HEK293 (cell line): ENCODE data around the gene KRT15.

Experiments
- ELK4 ChIP-seq: IDR thresholded peaks from 2 replicates; pipeline ENCODE4 v1.6.1; 2011; ENCODE audit warnings: mild to moderate bottlenecking, low read depth, low read length, borderline replicate concordance
- GLI2 ChIP-seq: fragments of 450-650 bp; formaldehyde crosslinking; IDR thresholded peaks from 2 replicates; pipeline ENCODE4; 2017; ENCODE audit warnings: missing biosample characterization, missing genetic modification characterization, low read depth, borderline replicate concordance
- KLF17 ChIP-seq: fragments of 450-650 bp; formaldehyde crosslinking; IDR thresholded peaks from 2 replicates; pipeline ENCODE4 v1.5.1; 2016; ENCODE audit warnings: missing biosample characterization, missing genetic modification characterization
- KLF7 ChIP-seq: fragments of 450-650 bp; formaldehyde crosslinking; IDR thresholded peaks from 2 replicates; pipeline ENCODE4 v1.5.1; 2016; ENCODE audit warnings: missing biosample characterization, missing genetic modification characterization, borderline replicate concordance
- MYNN ChIP-seq: fragments of 450-650 bp; formaldehyde crosslinking; IDR thresholded peaks from 2 replicates; pipeline ENCODE4 v1.5.1; 2016; ENCODE audit warnings: missing biosample characterization, missing genetic modification characterization, borderline replicate concordance
- PRDM1 ChIP-seq: fragments of 450-650 bp; formaldehyde crosslinking; IDR thresholded peaks from 2 replicates; pipeline ENCODE4; 2016; ENCODE audit warnings: missing biosample characterization, missing genetic modification characterization
- SCRT1 ChIP-seq: fragments of 450-650 bp; formaldehyde crosslinking; IDR thresholded peaks from 2 replicates; pipeline ENCODE4 v1.5.1; 2016; ENCODE audit warnings: missing biosample characterization, missing genetic modification characterization, borderline replicate concordance
- SP7 ChIP-seq: fragments of 450-650 bp; formaldehyde crosslinking; IDR thresholded peaks from 2 replicates; pipeline ENCODE4 v1.5.1; 2016; ENCODE audit warnings: missing biosample characterization, missing genetic modification characterization
- ZBTB26 ChIP-seq: fragments of 450-650 bp; formaldehyde crosslinking; optimal IDR thresholded peaks from 2 replicates; pipeline ENCODE3; 2016; ENCODE audit warnings: missing biosample characterization, mild to moderate bottlenecking, missing genetic modification characterization
- ZBTB7A ChIP-seq: fragments of 450-650 bp; formaldehyde crosslinking; IDR thresholded peaks from 2 replicates; pipeline ENCODE4 v1.5.1; 2016; ENCODE audit warnings: low read depth, missing biosample characterization, missing genetic modification characterization
- ZFP69B ChIP-seq: fragments of 450-650 bp; formaldehyde crosslinking; IDR thresholded peaks from 2 replicates; pipeline ENCODE4 v1.5.1; 2016; ENCODE audit warnings: missing biosample characterization, missing genetic modification characterization
- ZNF16 ChIP-seq: fragments of 450-650 bp; formaldehyde crosslinking; IDR thresholded peaks from 2 replicates; pipeline ENCODE4 v1.5.1; 2016; ENCODE audit warnings: low read depth, missing biosample characterization, missing genetic modification characterization
- ZNF175 ChIP-seq: fragments of 450-650 bp; formaldehyde crosslinking; IDR thresholded peaks from 2 replicates; pipeline ENCODE4 v1.5.1; 2016; ENCODE audit warnings: missing biosample characterization, missing genetic modification characterization
- ZNF211 ChIP-seq: fragments of 450-650 bp; formaldehyde crosslinking; IDR thresholded peaks from 2 replicates; pipeline ENCODE4 v1.5.1; 2016; ENCODE audit warnings: low read depth, missing biosample characterization, missing genetic modification characterization
- ZNF221 ChIP-seq: fragments of 450-650 bp; formaldehyde crosslinking; IDR thresholded peaks from 2 replicates; pipeline ENCODE4 v1.5.1; 2017; ENCODE audit warnings: missing biosample characterization, missing genetic modification characterization, borderline replicate concordance
- ZNF324 ChIP-seq: fragments of 450-650 bp; formaldehyde crosslinking; IDR thresholded peaks from 2 replicates; pipeline ENCODE4 v1.5.1; 2016; ENCODE audit warnings: missing biosample characterization, missing genetic modification characterization
- ZNF366 ChIP-seq: fragments of 450-650 bp; formaldehyde crosslinking; conservative IDR thresholded peaks from 2 replicates; pipeline ENCODE4 v1.5.1; 2016; ENCODE audit warnings: missing biosample characterization, missing genetic modification characterization
- ZNF521 ChIP-seq: fragments of 450-650 bp; formaldehyde crosslinking; IDR thresholded peaks from 2 replicates; pipeline ENCODE4 v1.5.1; 2017; ENCODE audit warnings: missing biosample characterization, mild to moderate bottlenecking, missing genetic modification characterization
- ZNF548 ChIP-seq: fragments of 450-650 bp; formaldehyde crosslinking; IDR thresholded peaks from 2 replicates; pipeline ENCODE4 v1.5.1; 2016; ENCODE audit warnings: missing biosample characterization, missing genetic modification characterization
- ZNF560 ChIP-seq: fragments of 450-650 bp; formaldehyde crosslinking; IDR thresholded peaks from 2 replicates; pipeline ENCODE4 v1.5.1; 2017; ENCODE audit warnings: missing biosample characterization, missing genetic modification characterization, borderline replicate concordance
- ZNF585B ChIP-seq: fragments of 450-650 bp; formaldehyde crosslinking; IDR thresholded peaks from 2 replicates; pipeline ENCODE4 v1.5.1; 2016; ENCODE audit warnings: missing biosample characterization, missing genetic modification characterization
- ZNF596 ChIP-seq: fragments of 450-650 bp; IDR thresholded peaks from 2 replicates; pipeline ENCODE4 v1.5.0; 2018; ENCODE audit warnings: missing biosample characterization, mild to moderate bottlenecking, missing genetic modification characterization, moderate library complexity
- ZNF645 ChIP-seq: fragments of 450-650 bp; formaldehyde crosslinking; IDR thresholded peaks from 2 replicates; pipeline ENCODE4; 2016; ENCODE audit warnings: missing biosample characterization, missing genetic modification characterization
- ZNF654 ChIP-seq: fragments of 450-650 bp; formaldehyde crosslinking; IDR thresholded peaks from 2 replicates; pipeline ENCODE4 v1.5.1; 2016; ENCODE audit warnings: low read depth, missing biosample characterization, missing genetic modification characterization
- ZNF692 ChIP-seq: fragments of 450-650 bp; formaldehyde crosslinking; IDR thresholded peaks from 2 replicates; pipeline ENCODE4 v1.5.1; 2016; ENCODE audit warnings: missing biosample characterization, missing genetic modification characterization
- ZNF701 ChIP-seq: fragments of 450-650 bp; formaldehyde crosslinking; IDR thresholded peaks from 2 replicates; pipeline ENCODE4 v1.5.1; 2016; ENCODE audit warnings: missing biosample characterization, missing genetic modification characterization
- ZSCAN23 ChIP-seq: fragments of 450-650 bp; formaldehyde crosslinking; IDR thresholded peaks from 2 replicates; pipeline ENCODE4 v1.5.1; 2016; ENCODE audit warnings: missing biosample characterization, missing genetic modification characterization
- ZSCAN5A ChIP-seq: fragments of 450-650 bp; formaldehyde crosslinking; IDR thresholded peaks from 2 replicates; pipeline ENCODE4 v1.5.1; 2016; ENCODE audit warnings: missing biosample characterization, missing genetic modification characterization
- TF ChIP-seq, protein P1 (sequence below): fragments of 450-650 bp; formaldehyde crosslinking; IDR thresholded peaks from 2 replicates; pipeline ENCODE4 v1.5.1; 2016; ENCODE audit warnings: missing biosample characterization, missing genetic modification characterization
- TF ChIP-seq, protein P2 (sequence below): fragments of 450-650 bp; formaldehyde crosslinking; IDR thresholded peaks from 2 replicates; pipeline ENCODE4 v1.5.1; 2017; ENCODE audit warnings: missing biosample characterization, missing genetic modification characterization

KRT15 gene

GRCh38 chr17:41513168-41513547 is 5.5 kb downstream of the KRT15 start (continued):
- TF ChIP-seq, protein P1, sequence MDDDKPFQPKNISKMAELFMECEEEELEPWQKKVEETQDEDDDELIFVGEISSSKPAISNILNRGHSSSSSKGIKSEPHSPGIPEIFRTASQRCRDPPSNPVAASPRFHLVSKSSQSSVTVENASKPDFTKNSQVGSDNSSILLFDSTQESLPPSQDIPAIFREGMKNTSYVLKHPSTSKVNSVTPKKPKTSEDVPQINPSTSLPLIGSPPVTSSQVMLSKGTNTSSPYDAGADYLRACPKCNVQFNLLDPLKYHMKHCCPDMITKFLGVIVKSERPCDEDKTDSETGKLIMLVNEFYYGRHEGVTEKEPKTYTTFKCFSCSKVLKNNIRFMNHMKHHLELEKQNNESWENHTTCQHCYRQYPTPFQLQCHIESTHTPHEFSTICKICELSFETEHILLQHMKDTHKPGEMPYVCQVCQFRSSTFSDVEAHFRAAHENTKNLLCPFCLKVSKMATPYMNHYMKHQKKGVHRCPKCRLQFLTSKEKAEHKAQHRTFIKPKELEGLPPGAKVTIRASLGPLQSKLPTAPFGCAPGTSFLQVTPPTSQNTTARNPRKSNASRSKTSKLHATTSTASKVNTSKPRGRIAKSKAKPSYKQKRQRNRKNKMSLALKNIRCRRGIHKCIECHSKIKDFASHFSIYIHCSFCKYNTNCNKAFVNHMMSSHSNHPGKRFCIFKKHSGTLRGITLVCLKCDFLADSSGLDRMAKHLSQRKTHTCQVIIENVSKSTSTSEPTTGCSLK (tag by site-specific recombination), result no peak
- no peak for TF ChIP-seq ZNF560 (tag by site-specific recombination)
- TF ChIP-seq ZSCAN5A (tag by site-specific recombination), result no peak
- no peak for TF ChIP-seq PRDM1 (tag by site-specific recombination)
- no peak for TF ChIP-seq ZNF654
- 0 out of 2 replicates have a peak, but pooled peaks have one; percentile 27 for TF ChIP-seq ZSCAN23
- peak; percentile 83 for TF ChIP-seq GLI2 (tag by site-specific recombination)
- TF ChIP-seq ZNF701 (tag by site-specific recombination), result no peak
- no peak for TF ChIP-seq ZNF645
- TF ChIP-seq ZBTB7A (tag by site-specific recombination), result no peak
- no peak for TF ChIP-seq MYNN
- TF ChIP-seq ZNF366 (tag by site-specific recombination), result peak; percentile 60
- peak; percentile 96 for TF ChIP-seq KLF17
- no peak for TF ChIP-seq ZNF548 (tag by site-specific recombination)
- peak; percentile 49; the same call in 1 of the 2 replicates for TF ChIP-seq ZFP69B
- no peak for TF ChIP-seq ZNF211 (tag by site-specific recombination)
- no peak for TF ChIP-seq ZNF521 (tag by site-specific recombination)
- TF ChIP-seq, protein P2, sequence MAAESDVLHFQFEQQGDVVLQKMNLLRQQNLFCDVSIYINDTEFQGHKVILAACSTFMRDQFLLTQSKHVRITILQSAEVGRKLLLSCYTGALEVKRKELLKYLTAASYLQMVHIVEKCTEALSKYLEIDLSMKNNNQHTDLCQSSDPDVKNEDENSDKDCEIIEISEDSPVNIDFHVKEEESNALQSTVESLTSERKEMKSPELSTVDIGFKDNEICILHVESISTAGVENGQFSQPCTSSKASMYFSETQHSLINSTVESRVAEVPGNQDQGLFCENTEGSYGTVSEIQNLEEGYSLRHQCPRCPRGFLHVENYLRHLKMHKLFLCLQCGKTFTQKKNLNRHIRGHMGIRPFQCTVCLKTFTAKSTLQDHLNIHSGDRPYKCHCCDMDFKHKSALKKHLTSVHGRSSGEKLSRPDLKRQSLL (tag by site-specific recombination), result no peak
- TF ChIP-seq ZNF324, result peak; percentile 80
- no peak for TF ChIP-seq SCRT1 (tag by site-specific recombination)
- TF ChIP-seq ZBTB26 (tag by site-specific recombination), result no peak
- no peak for TF ChIP-seq ZNF585B (tag by site-specific recombination)
- no peak for TF ChIP-seq ELK4
- TF ChIP-seq ZNF596, result 0 out of 2 replicates have a peak, but pooled peaks have one; percentile 48
- TF ChIP-seq KLF7 (tag by site-specific recombination), result peak; percentile 74; the same call in 1 of the 2 replicates
- TF ChIP-seq SP7 (tag by site-specific recombination), result peak; percentile 83
- no peak for TF ChIP-seq ZNF16 (tag by site-specific recombination)
- TF ChIP-seq ZNF692 (tag by site-specific recombination), result no peak; the same call in 1 of the 2 replicates
- TF ChIP-seq ZNF221 (tag by site-specific recombination), result no peak
- TF ChIP-seq ZNF175 (tag by site-specific recombination), result no peak
